Measurements from ENCODE around the gene INAFM2. TPM values are rescaled to one million over a fixed set of nuclear protein-coding genes. Genes with fewer than 3 reads are reported as not detected.

Gene INAFM2
- total RNA-seq, 1 experiment from 2014 or later: 8.8 TPM

- peak overlapping the region; percentile 92 for H3K27ac ChIP-seq (ENCODE audit: low read depth, low read length)
Measured at GRCh38 chr15:40338921-40339620, 15.6 kb downstream of the INAFM2 start.

GRCh38 chr15:40339621-40339945 is 16.1 kb downstream of the INAFM2 start:
- H3K9ac ChIP-seq (ENCODE audit: low read length): peak overlapping the region; percentile 76
- DNase-seq (ENCODE audit: low read depth, low spot score) (no peak), ATAC-seq (peak; percentile 21)
- peaks cover 41 to 62% of the 10 kb centered on the region in 2 experiments for H3K4me1 ChIP-seq (ENCODE audit: control insufficient read depth in 1 of 2, insufficient read depth in 2 of 2, low read length in 2 of 2)
- no peaks in the 10 kb centered on the region for H3K9me2 ChIP-seq (ENCODE audit: insufficient read depth)
- intact Hi-C loops (cut with micrococcal nuclease): no loop called here
- H3K36me3 ChIP-seq (ENCODE audit: control insufficient read depth in 1 of 2, insufficient read depth in 2 of 2, low read length in 2 of 2): peaks cover 0 to 7% of the 10 kb centered on the region in 2 experiments; a peak in 1 of 4 replicates
- H4K20me1 ChIP-seq (ENCODE audit: insufficient read depth): no peaks in the 10 kb centered on the region
- H3K79me2 ChIP-seq (ENCODE audit: insufficient read depth, low read length): peaks cover 5% of the 10 kb centered on the region; the same call in 1 of the 2 replicates
- no peaks in the 10 kb centered on the region for H3K27me3 ChIP-seq (ENCODE audit: insufficient read depth, low read length)
- H3K4me3 ChIP-seq (replicated peaks in 1 of 2; ENCODE audit: low read depth in 1 of 2, low read length in 2 of 2): peak overlapping the region; percentile 57 to 60
- ChIA-PET POLR2A (interaction anchor here (0.7 to 3.4 kb wide), 7 partner anchors 13 to 66 kb away, joined by 3 to 11 read pairs (median 4); partner anchors contain the start of genes INAFM2 and IVD), RAD21 (ENCODE audit: low non-redundant PET in 1 of 2, low total read pairs in 2 of 2, uncharacterized antibody in 2 of 2, unreplicated experiment in 2 of 2) (interaction anchor here (0.7 to 1.7 kb wide), 6 partner anchors 28 to 82 kb away, joined by 3 to 7 read pairs (median 4); no protein-coding TSS in a partner anchor), CTCF (interaction anchor here (0.7 to 5.2 kb wide), 18 partner anchors 11 to 554 kb away, joined by 3 to 55 read pairs (median 4); partner anchors contain the start of genes INAFM2, IVD and VPS18)
- no TSS peak for BruUV-seq (replicated peaks)
- H3K4me2 ChIP-seq (ENCODE audit: low read length): peak overlapping the region; percentile 87
- H3K9me3 ChIP-seq (ENCODE audit: control insufficient read depth in 1 of 2, insufficient read depth in 1 of 2, low read depth in 1 of 2, low read length in 2 of 2): no peaks in the 10 kb centered on the region
- peak overlapping the region; percentile 92 for H3K27ac ChIP-seq (ENCODE audit: low read depth, low read length)
- no peak for TF ChIP-seq ZBTB33 (IDR thresholded peaks at IDR 0.05; ENCODE audit: extremely low read depth, insufficient replicate concordance, low read length)
- TF ChIP-seq POLR2A (IDR thresholded peaks at IDR 0.05; ENCODE audit: borderline replicate concordance, extremely low read depth, insufficient read depth, insufficient read length): no peak
- no peak for TF ChIP-seq ELF1 (IDR thresholded peaks at IDR 0.05; ENCODE audit: borderline replicate concordance, low read depth)
- TF ChIP-seq EZH2 (IDR thresholded peaks at IDR 0.05): no peak
- no peak for TF ChIP-seq POLR2AphosphoS5 (IDR thresholded peaks at IDR 0.05; ENCODE audit: low read depth, low read length)
- TF ChIP-seq CTCF (IDR thresholded peaks at IDR 0.05 in 2 of 3, conservative IDR thresholded peaks at IDR 0.05 in 1 of 3; ENCODE audit: borderline replicate concordance in 1 of 3, insufficient read depth in 1 of 3, low read depth in 2 of 3, low read length in 2 of 3): peak in 2 of 3 experiments; percentile 44 to 51; a peak in 3 of 6 replicates
- TF ChIP-seq FOSL1 (IDR thresholded peaks at IDR 0.05; ENCODE audit: low read depth): no peak
- no peak overlapping the region for H2AFZ ChIP-seq (ENCODE audit: low read depth, low read length, poor library complexity, severe bottlenecking)

More at GRCh38 chr15:40338921-40339620, 15.6 kb downstream of the INAFM2 start:
- Histone ChIP-seq H3K9ac (ENCODE audit: low read length) (peak overlapping the region; percentile 76), H3K27me3 (ENCODE audit: insufficient read depth, low read length) (no peaks in the 10 kb centered on the region), H2AFZ (ENCODE audit: low read depth, low read length, poor library complexity, severe bottlenecking) (no peak overlapping the region), H3K4me3 (replicated peaks in 1 of 2; ENCODE audit: low read depth in 1 of 2, low read length in 2 of 2) (peak overlapping the region; percentile 57 to 60), H3K79me2 (ENCODE audit: insufficient read depth, low read length) (peaks cover 5% of the 10 kb centered on the region; the same call in 1 of the 2 replicates), H3K36me3 (ENCODE audit: control insufficient read depth in 1 of 2, insufficient read depth in 2 of 2, low read length in 2 of 2) (peaks cover 0 to 7% of the 10 kb centered on the region in 2 experiments; a peak in 1 of 4 replicates), H4K20me1 (ENCODE audit: insufficient read depth) (no peaks in the 10 kb centered on the region), H3K9me3 (ENCODE audit: control insufficient read depth in 1 of 2, insufficient read depth in 1 of 2, low read depth in 1 of 2, low read length in 2 of 2) (no peaks in the 10 kb centered on the region), H3K4me2 (ENCODE audit: low read length) (peak overlapping the region; percentile 87), H3K4me1 (ENCODE audit: control insufficient read depth in 1 of 2, insufficient read depth in 2 of 2, low read length in 2 of 2) (peaks cover 41 to 62% of the 10 kb centered on the region in 2 experiments), H3K9me2 (ENCODE audit: insufficient read depth) (no peaks in the 10 kb centered on the region)
- peak; percentile 79 for ATAC-seq
- peak; percentile 79 for DNase-seq (ENCODE audit: low read depth, low spot score)
- ChIA-PET RAD21 (ENCODE audit: low non-redundant PET in 1 of 2, low total read pairs in 2 of 2, uncharacterized antibody in 2 of 2, unreplicated experiment in 2 of 2) (interaction anchor here in 1 of 2 experiments (0.7 to 1.7 kb wide), 5 partner anchors 16 to 60 kb away, joined by 3 to 5 read pairs (median 4); partner anchors contain the start of gene INAFM2), POLR2A (interaction anchor here (0.7 to 3.4 kb wide), 5 partner anchors 13 to 67 kb away, joined by 3 to 11 read pairs (median 4); partner anchors contain the start of genes INAFM2 and IVD), CTCF (interaction anchor here (0.7 to 5.2 kb wide), 16 partner anchors 11 to 122 kb away, joined by 3 to 55 read pairs (median 5); partner anchors contain the start of genes ANKRD63, INAFM2 and IVD)
- intact Hi-C loops (cut with micrococcal nuclease): no loop called here
- TSS peak; percentile 97 for BruUV-seq (replicated peaks)
- no peak for TF ChIP-seq YY1 (IDR thresholded peaks at IDR 0.05; ENCODE audit: extremely low read depth, insufficient replicate concordance, low read depth, low read length)
- TF ChIP-seq POLR2AphosphoS5 (IDR thresholded peaks at IDR 0.05; ENCODE audit: low read depth, low read length): peak; percentile 14; the same call in 1 of the 2 replicates

Data from HCT116 (cell line).